Measurements from ENCODE around the gene KRTAP5-8.

GRCh38 chr11:71538666-71538990 is 803 bp downstream of the KRTAP5-8 start:
- TF ChIP-seq, protein P1, sequence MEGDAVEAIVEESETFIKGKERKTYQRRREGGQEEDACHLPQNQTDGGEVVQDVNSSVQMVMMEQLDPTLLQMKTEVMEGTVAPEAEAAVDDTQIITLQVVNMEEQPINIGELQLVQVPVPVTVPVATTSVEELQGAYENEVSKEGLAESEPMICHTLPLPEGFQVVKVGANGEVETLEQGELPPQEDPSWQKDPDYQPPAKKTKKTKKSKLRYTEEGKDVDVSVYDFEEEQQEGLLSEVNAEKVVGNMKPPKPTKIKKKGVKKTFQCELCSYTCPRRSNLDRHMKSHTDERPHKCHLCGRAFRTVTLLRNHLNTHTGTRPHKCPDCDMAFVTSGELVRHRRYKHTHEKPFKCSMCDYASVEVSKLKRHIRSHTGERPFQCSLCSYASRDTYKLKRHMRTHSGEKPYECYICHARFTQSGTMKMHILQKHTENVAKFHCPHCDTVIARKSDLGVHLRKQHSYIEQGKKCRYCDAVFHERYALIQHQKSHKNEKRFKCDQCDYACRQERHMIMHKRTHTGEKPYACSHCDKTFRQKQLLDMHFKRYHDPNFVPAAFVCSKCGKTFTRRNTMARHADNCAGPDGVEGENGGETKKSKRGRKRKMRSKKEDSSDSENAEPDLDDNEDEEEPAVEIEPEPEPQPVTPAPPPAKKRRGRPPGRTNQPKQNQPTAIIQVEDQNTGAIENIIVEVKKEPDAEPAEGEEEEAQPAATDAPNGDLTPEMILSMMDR (IDR thresholded peaks at IDR 0.05): no peak
- no peak for TF ChIP-seq POLR2A (IDR thresholded peaks at IDR 0.05)

Data from right lobe of liver (tissue), 4 donors.